ENCODE measurements around the gene NWD2. TPM values are rescaled to one million over a fixed set of nuclear protein-coding genes. Genes with fewer than 3 reads are reported as not detected.

NWD2 gene
- polyA plus RNA-seq, 2 of the 4 experiments (the other 2 are of a cell fraction), result not detected

DNA sequence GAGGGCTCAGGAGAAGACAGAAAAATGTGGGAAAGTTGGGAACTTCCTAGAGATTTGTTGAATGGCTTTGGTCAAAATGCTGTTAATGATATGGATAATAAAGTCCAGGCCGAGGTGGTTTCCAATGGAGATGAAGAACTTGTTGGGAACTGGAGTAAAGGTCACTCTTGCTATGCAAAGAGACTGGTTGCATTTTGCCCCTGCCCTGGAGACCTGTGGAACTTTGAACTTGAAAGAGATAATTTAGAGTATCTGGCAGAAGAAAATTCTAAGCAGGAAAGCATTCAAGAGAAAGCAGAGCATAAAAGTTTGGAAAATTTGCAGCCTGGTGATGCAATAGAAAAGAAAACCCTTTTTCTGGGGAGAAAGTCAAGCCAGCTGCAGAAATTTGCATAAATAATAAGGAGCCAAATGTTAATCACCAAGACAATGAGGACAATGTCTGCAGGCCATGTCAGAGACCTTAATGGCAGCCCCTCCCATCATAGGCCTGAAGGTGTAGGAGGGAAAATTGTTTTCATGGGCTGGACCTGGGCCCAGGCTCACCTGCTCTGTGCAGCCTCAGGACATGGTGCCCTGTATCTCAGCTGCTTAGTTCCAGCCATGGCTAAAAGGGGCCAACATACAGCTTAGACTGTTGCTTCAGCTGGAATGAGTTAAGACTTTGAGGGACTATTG is 237.8 kb downstream of the NWD2 start:
- no peak overlapping the region for H3K4me2 ChIP-seq

DNA sequence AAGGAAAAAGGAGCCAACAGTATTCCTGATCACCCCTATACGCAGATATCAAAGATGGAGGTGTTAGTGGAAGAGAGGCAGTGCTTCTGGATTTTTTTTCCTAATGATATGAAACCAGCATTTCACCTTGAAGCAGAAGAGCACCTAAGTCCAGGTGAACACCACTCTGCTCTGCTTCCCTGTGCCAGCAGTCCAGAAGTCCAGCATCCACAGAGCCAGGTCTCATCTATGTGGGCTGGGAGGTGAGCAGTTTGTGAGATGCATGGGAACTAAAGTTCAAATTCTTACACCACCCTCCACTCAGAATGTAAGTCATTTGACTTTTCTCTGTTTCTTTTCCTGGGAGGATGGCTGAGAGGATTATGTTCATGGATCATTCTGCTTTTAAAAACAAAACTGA is 239.1 kb downstream of the NWD2 start:
- FAIRE-seq (no peak), ATAC-seq (no peak), DNase-seq (ENCODE audit: low read depth in 1 of 2, low spot score in 1 of 2) (no peak)
- CTCF ChIA-PET, result no interaction called here
- Histone ChIP-seq H3K4me1 (no peaks in the 10 kb centered on the region), H3K9me3 (no peaks in the 10 kb centered on the region), H3K27ac (no peak overlapping the region), H3K4me2 (no peak overlapping the region), H3K4me3 (no peak overlapping the region)
- 0% methylated on average over 1 of the region's 1 CpG for WGBS (ENCODE audit: missing lambda C conversion rate)
- POLR2A ChIA-PET, result no interaction called here
- TF ChIP-seq ZFP36 (IDR thresholded peaks at IDR 0.05; ENCODE audit: borderline replicate concordance, partially characterized antibody) (no peak), CEBPB (IDR thresholded peaks at IDR 0.05) (no peak), EHF (CRISPR knock-in tag; IDR thresholded peaks at IDR 0.05) (no peak), MYC (IDR thresholded peaks at IDR 0.05; ENCODE audit: borderline replicate concordance, low read length) (no peak), RNF2 (IDR thresholded peaks at IDR 0.05; ENCODE audit: borderline replicate concordance, low read depth) (no peak), CHD2 (IDR thresholded peaks at IDR 0.05; ENCODE audit: low read length, partially characterized antibody) (no peak), POLR2A (IDR thresholded peaks at IDR 0.05; ENCODE audit: low read length) (no peak), EP300 (IDR thresholded peaks at IDR 0.05) (no peak), ESRRA (IDR thresholded peaks at IDR 0.05; ENCODE audit: borderline replicate concordance, low read length) (no peak), RAD21 (conservative IDR thresholded peaks at IDR 0.05 in 1 of 2, IDR thresholded peaks at IDR 0.05 in 1 of 2) (no peak), HDAC2 (IDR thresholded peaks at IDR 0.05) (no peak), RARB (CRISPR knock-in tag; IDR thresholded peaks at IDR 0.05) (no peak), MAFK (IDR thresholded peaks at IDR 0.05; ENCODE audit: partially characterized antibody) (no peak), KDM5A (IDR thresholded peaks at IDR 0.05) (no peak)
- TF ChIP-seq, protein P1, sequence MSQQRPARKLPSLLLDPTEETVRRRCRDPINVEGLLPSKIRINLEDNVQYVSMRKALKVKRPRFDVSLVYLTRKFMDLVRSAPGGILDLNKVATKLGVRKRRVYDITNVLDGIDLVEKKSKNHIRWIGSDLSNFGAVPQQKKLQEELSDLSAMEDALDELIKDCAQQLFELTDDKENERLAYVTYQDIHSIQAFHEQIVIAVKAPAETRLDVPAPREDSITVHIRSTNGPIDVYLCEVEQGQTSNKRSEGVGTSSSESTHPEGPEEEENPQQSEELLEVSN (IDR thresholded peaks at IDR 0.05; ENCODE audit: borderline replicate concordance, low read depth), result no peak
- TF ChIP-seq, protein P2, sequence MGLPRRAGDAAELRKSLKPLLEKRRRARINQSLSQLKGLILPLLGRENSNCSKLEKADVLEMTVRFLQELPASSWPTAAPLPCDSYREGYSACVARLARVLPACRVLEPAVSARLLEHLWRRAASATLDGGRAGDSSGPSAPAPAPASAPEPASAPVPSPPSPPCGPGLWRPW (IDR thresholded peaks at IDR 0.05), result no peak
- TF ChIP-seq, protein P3, sequence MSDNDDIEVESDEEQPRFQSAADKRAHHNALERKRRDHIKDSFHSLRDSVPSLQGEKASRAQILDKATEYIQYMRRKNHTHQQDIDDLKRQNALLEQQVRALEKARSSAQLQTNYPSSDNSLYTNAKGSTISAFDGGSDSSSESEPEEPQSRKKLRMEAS (IDR thresholded peaks at IDR 0.05), result no peak
- TF ChIP-seq, protein P4, sequence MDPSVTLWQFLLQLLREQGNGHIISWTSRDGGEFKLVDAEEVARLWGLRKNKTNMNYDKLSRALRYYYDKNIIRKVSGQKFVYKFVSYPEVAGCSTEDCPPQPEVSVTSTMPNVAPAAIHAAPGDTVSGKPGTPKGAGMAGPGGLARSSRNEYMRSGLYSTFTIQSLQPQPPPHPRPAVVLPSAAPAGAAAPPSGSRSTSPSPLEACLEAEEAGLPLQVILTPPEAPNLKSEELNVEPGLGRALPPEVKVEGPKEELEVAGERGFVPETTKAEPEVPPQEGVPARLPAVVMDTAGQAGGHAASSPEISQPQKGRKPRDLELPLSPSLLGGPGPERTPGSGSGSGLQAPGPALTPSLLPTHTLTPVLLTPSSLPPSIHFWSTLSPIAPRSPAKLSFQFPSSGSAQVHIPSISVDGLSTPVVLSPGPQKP (IDR thresholded peaks at IDR 0.05; ENCODE audit: low read depth, low read length), result no peak

More for the DNA sequence above, 237.8 kb downstream of the NWD2 start:
- ChIA-PET POLR2A (no interaction called here), CTCF (no interaction called here)
- TF ChIP-seq FOXS1 (CRISPR knock-in tag; IDR thresholded peaks at IDR 0.05) (no peak), ZFP36 (IDR thresholded peaks at IDR 0.05; ENCODE audit: borderline replicate concordance, partially characterized antibody) (no peak), HOXA7 (CRISPR knock-in tag; IDR thresholded peaks at IDR 0.05) (no peak), KDM5A (IDR thresholded peaks at IDR 0.05) (no peak), RARB (CRISPR knock-in tag; IDR thresholded peaks at IDR 0.05) (no peak), CHD2 (IDR thresholded peaks at IDR 0.05; ENCODE audit: low read length, partially characterized antibody) (no peak), MYC (IDR thresholded peaks at IDR 0.05; ENCODE audit: borderline replicate concordance, low read length) (no peak), MAZ (IDR thresholded peaks at IDR 0.05; ENCODE audit: borderline replicate concordance, low read depth, low read length) (no peak), TFCP2L1 (CRISPR knock-in tag; IDR thresholded peaks at IDR 0.05) (no peak)
- TF ChIP-seq, protein P2 (IDR thresholded peaks at IDR 0.05), result no peak
- TF ChIP-seq, protein P5, sequence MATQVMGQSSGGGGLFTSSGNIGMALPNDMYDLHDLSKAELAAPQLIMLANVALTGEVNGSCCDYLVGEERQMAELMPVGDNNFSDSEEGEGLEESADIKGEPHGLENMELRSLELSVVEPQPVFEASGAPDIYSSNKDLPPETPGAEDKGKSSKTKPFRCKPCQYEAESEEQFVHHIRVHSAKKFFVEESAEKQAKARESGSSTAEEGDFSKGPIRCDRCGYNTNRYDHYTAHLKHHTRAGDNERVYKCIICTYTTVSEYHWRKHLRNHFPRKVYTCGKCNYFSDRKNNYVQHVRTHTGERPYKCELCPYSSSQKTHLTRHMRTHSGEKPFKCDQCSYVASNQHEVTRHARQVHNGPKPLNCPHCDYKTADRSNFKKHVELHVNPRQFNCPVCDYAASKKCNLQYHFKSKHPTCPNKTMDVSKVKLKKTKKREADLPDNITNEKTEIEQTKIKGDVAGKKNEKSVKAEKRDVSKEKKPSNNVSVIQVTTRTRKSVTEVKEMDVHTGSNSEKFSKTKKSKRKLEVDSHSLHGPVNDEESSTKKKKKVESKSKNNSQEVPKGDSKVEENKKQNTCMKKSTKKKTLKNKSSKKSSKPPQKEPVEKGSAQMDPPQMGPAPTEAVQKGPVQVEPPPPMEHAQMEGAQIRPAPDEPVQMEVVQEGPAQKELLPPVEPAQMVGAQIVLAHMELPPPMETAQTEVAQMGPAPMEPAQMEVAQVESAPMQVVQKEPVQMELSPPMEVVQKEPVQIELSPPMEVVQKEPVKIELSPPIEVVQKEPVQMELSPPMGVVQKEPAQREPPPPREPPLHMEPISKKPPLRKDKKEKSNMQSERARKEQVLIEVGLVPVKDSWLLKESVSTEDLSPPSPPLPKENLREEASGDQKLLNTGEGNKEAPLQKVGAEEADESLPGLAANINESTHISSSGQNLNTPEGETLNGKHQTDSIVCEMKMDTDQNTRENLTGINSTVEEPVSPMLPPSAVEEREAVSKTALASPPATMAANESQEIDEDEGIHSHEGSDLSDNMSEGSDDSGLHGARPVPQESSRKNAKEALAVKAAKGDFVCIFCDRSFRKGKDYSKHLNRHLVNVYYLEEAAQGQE (IDR thresholded peaks at IDR 0.05), result no peak
- TF ChIP-seq, protein P6, sequence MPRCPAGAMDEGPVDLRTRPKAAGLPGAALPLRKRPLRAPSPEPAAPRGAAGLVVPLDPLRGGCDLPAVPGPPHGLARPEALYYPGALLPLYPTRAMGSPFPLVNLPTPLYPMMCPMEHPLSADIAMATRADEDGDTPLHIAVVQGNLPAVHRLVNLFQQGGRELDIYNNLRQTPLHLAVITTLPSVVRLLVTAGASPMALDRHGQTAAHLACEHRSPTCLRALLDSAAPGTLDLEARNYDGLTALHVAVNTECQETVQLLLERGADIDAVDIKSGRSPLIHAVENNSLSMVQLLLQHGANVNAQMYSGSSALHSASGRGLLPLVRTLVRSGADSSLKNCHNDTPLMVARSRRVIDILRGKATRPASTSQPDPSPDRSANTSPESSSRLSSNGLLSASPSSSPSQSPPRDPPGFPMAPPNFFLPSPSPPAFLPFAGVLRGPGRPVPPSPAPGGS (IDR thresholded peaks at IDR 0.05), result no peak
- TF ChIP-seq, protein P7, sequence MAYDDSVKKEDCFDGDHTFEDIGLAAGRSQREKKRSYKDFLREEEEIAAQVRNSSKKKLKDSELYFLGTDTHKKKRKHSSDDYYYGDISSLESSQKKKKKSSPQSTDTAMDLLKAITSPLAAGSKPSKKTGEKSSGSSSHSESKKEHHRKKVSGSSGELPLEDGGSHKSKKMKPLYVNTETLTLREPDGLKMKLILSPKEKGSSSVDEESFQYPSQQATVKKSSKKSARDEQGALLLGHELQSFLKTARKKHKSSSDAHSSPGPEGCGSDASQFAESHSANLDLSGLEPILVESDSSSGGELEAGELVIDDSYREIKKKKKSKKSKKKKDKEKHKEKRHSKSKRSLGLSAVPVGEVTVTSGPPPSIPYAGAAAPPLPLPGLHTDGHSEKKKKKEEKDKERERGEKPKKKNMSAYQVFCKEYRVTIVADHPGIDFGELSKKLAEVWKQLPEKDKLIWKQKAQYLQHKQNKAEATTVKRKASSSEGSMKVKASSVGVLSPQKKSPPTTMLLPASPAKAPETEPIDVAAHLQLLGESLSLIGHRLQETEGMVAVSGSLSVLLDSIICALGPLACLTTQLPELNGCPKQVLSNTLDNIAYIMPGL (CRISPR knock-in tag; IDR thresholded peaks at IDR 0.05; ENCODE audit: borderline replicate concordance), result no peak
- Histone ChIP-seq H3K4me1 (no peaks in the 10 kb centered on the region), H3K4me3 (no peak overlapping the region), H3K9me3 (no peaks in the 10 kb centered on the region), H3K27ac (no peak overlapping the region)
- no peak for ATAC-seq
- FAIRE-seq, result no peak
- DNase-seq (ENCODE audit: low read depth in 1 of 2, low spot score in 1 of 2), result no peak
- 0% methylated on average over 1 of the region's 1 CpG for WGBS (ENCODE audit: missing lambda C conversion rate)

Data from A549 (cell line).